K562 (cell line): ENCODE results near the gene WDR62. TPM values are rescaled to one million over a fixed set of nuclear protein-coding genes. Genes with fewer than 3 reads are reported as not detected.

ENCODE experiments used
- ATAC-seq: fragments of 200-7000 bp; cut with Tn5 transposase; 3 replicates; pipeline ENCODE4 v1.9.1; 2020; ENCODE audit warnings: moderate library complexity
- BruUV-seq: library from RNA; stranded (reverse); fragments of 400-500 nt; replicated peaks from 2 replicates; lab custom pipeline; 2021; lab: Mats Ljungman, UMichigan
- CTCF ChIA-PET: fragments of 300-600 bp; formaldehyde crosslinking; extraction: SDS; loops from one replicate; lab custom pipeline; 2021; ENCODE audit warnings: low intra/inter-chr PET ratio; lab: Yijun Ruan, JAX
- POLR2A ChIA-PET: fragments of 300-600, 350-650 bp; sonication (Branson Sonifier 250); formaldehyde crosslinking; extraction: SDS; loops from one replicate; lab custom pipeline; 2021; ENCODE audit warnings: antibody characterized with exemption, inconsistent platforms; lab: Yijun Ruan, JAX
- DNase-seq, 4 experiments: peaks; one replicate each; pipeline versions ENCODE4 v3.0.0 to v3.0.0-alpha.2; 2011 to 2018; ENCODE audit warnings: low spot score in 3 of 4, mixed read lengths in 3 of 4; ENCODE audit errors: extremely low read depth in 1 of 4
- FAIRE-seq: peaks from 2 replicates; lab custom pipeline; 2011; peaks lifted over from hg19 to GRCh38; lab: Jason Lieb, UNC
- H2AFZ ChIP-seq: 2 replicates; pipeline ENCODE4 v1.6.0; 2011; ENCODE audit warnings: low read depth, low read length, control low read depth, inconsistent platforms
- H3K27ac ChIP-seq: fragments of 200-600 bp; 3 replicates; pipeline ENCODE4 v1.8.0; 2011; ENCODE audit warnings: low read depth, mild to moderate bottlenecking, control low read depth, inconsistent platforms, low read length, moderate library complexity, mixed read lengths; ENCODE audit errors: extremely low read depth
- H3K27me3 ChIP-seq, 2 experiments: fragments of 300-600 bp in 1 of 2; 2 replicates in 1 of 2; 3 replicates in 1 of 2; pipeline versions ENCODE4 v1.6.0 to v1.8.0; 2011; ENCODE audit warnings: inconsistent platforms in 2 of 2, low read length in 2 of 2, mild to moderate bottlenecking in 1 of 2, mixed read lengths in 1 of 2, moderate library complexity in 1 of 2; ENCODE audit not compliant: control insufficient read depth in 2 of 2, insufficient read depth in 2 of 2
- H3K36me3 ChIP-seq: fragments of 300-600 bp; 3 replicates; pipeline ENCODE4 v1.8.0; 2011; ENCODE audit warnings: mild to moderate bottlenecking, low read length, inconsistent platforms; ENCODE audit not compliant: control insufficient read depth, insufficient read depth
- H3K4me1 ChIP-seq, 2 experiments: fragments of 200-600 bp in 1 of 2; replicated peaks in 1 of 2; 2 replicates in 1 of 2; 3 replicates in 1 of 2; pipeline versions ENCODE4 v1.5.1 to v1.8.0; 2011; ENCODE audit warnings: inconsistent platforms in 2 of 2, low read length in 2 of 2, mild to moderate bottlenecking in 1 of 2, mixed read lengths in 1 of 2, moderate library complexity in 1 of 2; ENCODE audit not compliant: control insufficient read depth in 2 of 2, insufficient read depth in 2 of 2
- H3K4me2 ChIP-seq: 2 replicates; pipeline ENCODE4 v1.6.1; 2011; ENCODE audit warnings: low read length, control low read depth, inconsistent platforms, mixed read lengths; ENCODE audit not compliant: insufficient read depth
- H3K4me3 ChIP-seq: fragments of 200-600 bp; sonication (generic), shearing (Covaris generic); 2 replicates; pipeline ENCODE4 v1.5.1; 2016; ENCODE audit warnings: control low read depth, inconsistent platforms
- H3K79me2 ChIP-seq: fragments of 200-600 bp; 3 replicates; pipeline ENCODE4 v1.8.0; 2011; ENCODE audit warnings: low read length, inconsistent platforms; ENCODE audit not compliant: control insufficient read depth, insufficient read depth
- H3K9ac ChIP-seq, 2 experiments: 2 replicates each; pipeline versions ENCODE4 v1.6.0 to v1.6.1; 2011; ENCODE audit warnings: low read depth in 2 of 2, low read length in 2 of 2, control low read depth in 1 of 2, inconsistent platforms in 1 of 2, mild to moderate bottlenecking in 1 of 2, mixed read lengths in 1 of 2; ENCODE audit not compliant: insufficient read depth in 1 of 2
- H3K9me1 ChIP-seq: one replicate; pipeline ENCODE4 v1.6.0; 2011; ENCODE audit warnings: inconsistent platforms, mild to moderate bottlenecking, low read length, moderate library complexity; ENCODE audit not compliant: control insufficient read depth, insufficient read depth
- H3K9me3 ChIP-seq: replicated peaks from 2 replicates; pipeline ENCODE4 v1.5.1; 2011; ENCODE audit warnings: low read depth, low read length, inconsistent platforms; ENCODE audit not compliant: control insufficient read depth, insufficient read depth
- H4K20me1 ChIP-seq: replicated peaks from 2 replicates; pipeline ENCODE4 v1.6.1; 2011; ENCODE audit warnings: low read length, inconsistent platforms, mixed read lengths; ENCODE audit not compliant: control insufficient read depth, insufficient read depth
- BCOR ChIP-seq: fragments of 450-650 bp; IDR thresholded peaks from 2 replicates; pipeline ENCODE4 v1.6.1; 2016
- EGR1 ChIP-seq: fragments of 450-650 bp; conservative IDR thresholded peaks from 2 replicates; pipeline ENCODE4 v1.6.1; 2017; ENCODE audit warnings: mild to moderate bottlenecking
- HNRNPLL ChIP-seq: fragments of 200-400 bp; formaldehyde crosslinking; IDR thresholded peaks from 2 replicates; pipeline ENCODE4 v1.6.1; 2017; ENCODE audit warnings: low read length, low read depth, mild to moderate bottlenecking; ENCODE audit not compliant: poor library complexity, severe bottlenecking
- KDM1A ChIP-seq, 2 experiments: fragments of 450-650 bp; IDR thresholded peaks; 2 replicates each; pipeline ENCODE4 v1.6.1; 2016; ENCODE audit warnings: mild to moderate bottlenecking in 2 of 2
- RBM25 ChIP-seq: fragments of 200-400 bp; formaldehyde crosslinking; IDR thresholded peaks from 2 replicates; pipeline ENCODE4 v1.6.1; 2018; ENCODE audit warnings: low read length, low read depth, moderate library complexity; ENCODE audit not compliant: severe bottlenecking
- ZNF696 ChIP-seq: fragments of 250-450 bp; sonication (Bioruptor Pico); conservative IDR thresholded peaks from 2 replicates; pipeline ENCODE4 v1.4.0; 2020; ENCODE audit warnings: mild to moderate bottlenecking, moderate library complexity
- WGBS: fragments of 100-300 bp; shearing (Covaris generic); methylation state at CpG from one replicate; pipeline ENCODE4 v1.1.6; 2016; ENCODE audit warnings: low coverage, mixed read lengths; ENCODE audit not compliant: insufficient coverage; ENCODE audit errors: missing lambda C conversion rate; 5-methylcytosine and 5-hydroxymethylcytosine counted together
- in situ Hi-C: fragments of 300-500 bp; cut with MboI; formaldehyde crosslinking; loops from 4 replicates; pipeline ENCODE4 v1.15.0; 2018; ENCODE audit warnings: inconsistent platforms, mixed read lengths
- intact Hi-C: fragments of 100-400 bp; cut with micrococcal nuclease; formaldehyde crosslinking; loops from 2 replicates; pipeline ENCODE4 v1.14.2; 2022
- polyA plus RNA-seq, 8 experiments: library from polyadenylated mRNA; depleted of rRNA in 4 of 8; stranded (reverse) in 5 of 8; unstranded in 3 of 8; fragments of >200 nt; fragmentation: Nextera tagmentation in 2 of 8; fragmentation: Illumina TruSeq in 1 of 8; extraction: Ambion mirVana in 2 of 8; extraction: Trizol in 1 of 8; gene quantifications; 2 replicates each; pipeline versions ENCODE4 v1.2.1 to v1.2.3, GENCODE V29; 2011 to 2014; ENCODE audit warnings: inconsistent platforms in 1 of 8, missing spikeins in 1 of 8
- total RNA-seq, 7 experiments: library from RNA; depleted of rRNA in 6 of 7; stranded (reverse); fragments of >200 nt in 6 of 7; fragmentation: Illumina TruSeq in 2 of 7; extraction: Trizol in 2 of 7; gene quantifications; 2 replicates each; pipeline versions ENCODE4 v1.2.1 to v1.2.3, GENCODE V29; 2011 to 2021; ENCODE audit warnings: low replicate concordance in 1 of 7

The WDR62 gene
- total and polyA plus RNA-seq, 9 of the 15 experiments (the other 6 are each of a cell fraction or from before 2014, with no cell fraction given): 0.35 to 32.8 (median 14.4) TPM

GRCh38 chr19:36136964-36137686, 82.4 kb downstream of the WDR62 start:
- FAIRE-seq (no peak), ATAC-seq (no peak), DNase-seq (no peak)
- TF ChIP-seq RBM25 (peak; percentile 83), BCOR (peak; percentile 55; the same call in 1 of the 2 replicates), KDM1A (IDR thresholded peaks at IDR 0.05) (0 out of 4 replicates have a peak, but pooled peaks of 1 of the 2 experiments have one; percentile 21), ZNF696 (CRISPR knock-in tag) (no peak)
- Histone ChIP-seq H3K9me1 (peaks cover 8% of the 10 kb centered on the region), H4K20me1 (peaks cover 8% of the 10 kb centered on the region), H3K4me1 (peaks cover 13 to 35% of the 10 kb centered on the region in 2 experiments), H3K79me2 (peaks cover 21% of the 10 kb centered on the region), H3K27ac (no peak overlapping the region), H2AFZ (peak overlapping the region; percentile 91), H3K9me3 (no peaks in the 10 kb centered on the region), H3K9ac (peak overlapping the region; percentile 29 to 52; a peak in 2 of 4 replicates), H3K36me3 (peaks cover 10% of the 10 kb centered on the region; the same call in 1 of the 3 replicates), H3K27me3 (no peaks in the 10 kb centered on the region), H3K4me2 (peak overlapping the region; percentile 72), H3K4me3 (no peak overlapping the region)
- ChIA-PET CTCF (no interaction called here), POLR2A (interaction anchor here (1.2 kb wide), 1 partner anchor 9 kb away, joined by 3 read pairs; no protein-coding TSS in a partner anchor)
- BruUV-seq: no TSS peak
- intact Hi-C loops: no loop called here
- in situ Hi-C loops: no loop called here
- WGBS: 62% methylated on average over 11 of the region's 12 CpGs

- H3K36me3 ChIP-seq: peaks cover 22% of the 10 kb centered on the region
- H4K20me1 ChIP-seq: peaks cover 11% of the 10 kb centered on the region
- no TSS peak for BruUV-seq
- FAIRE-seq: no peak
- TF ChIP-seq BCOR (peak; percentile 62), HNRNPLL (peak; percentile 9), EGR1 (no peak), KDM1A (IDR thresholded peaks at IDR 0.05) (peak in 1 of 2 experiments; percentile 13; a peak in 1 of 4 replicates)
- TF ChIP-seq, all 486 proteins: peak for 3
- 22% methylated on average over 6 of the region's 7 CpGs for WGBS
- peak overlapping the region; percentile 98 to 99 for H3K9ac ChIP-seq
- peak overlapping the region; percentile 95 for H3K4me3 ChIP-seq
- ATAC-seq (no peak), DNase-seq (no peak)
- no peaks in the 10 kb centered on the region for H3K9me3 ChIP-seq
- CTCF ChIA-PET: interaction anchor here (0.6 to 0.7 kb wide), 2 partner anchors 16 to 28 kb away, joined by 3 read pairs; no protein-coding TSS in a partner anchor
- H3K27me3 ChIP-seq: no peaks in the 10 kb centered on the region
- POLR2A ChIA-PET: interaction anchor here (0.5 to 2.1 kb wide), 4 partner anchors 9 to 391 kb away, joined by 3 to 9 read pairs (median 4); partner anchors contain the start of gene LIN37
- peak overlapping the region; percentile 96 for H3K4me2 ChIP-seq
- in situ Hi-C loops: no loop called here
- intact Hi-C loops: loop anchor here (1.0 to 2.0 kb wide), 2 partner anchors 11 to 24 kb away; partner anchors contain the start of genes POLR2I and TBCB
- peaks cover 8% of the 10 kb centered on the region for H3K9me1 ChIP-seq
- H3K79me2 ChIP-seq: peaks cover 26% of the 10 kb centered on the region
- H3K4me1 ChIP-seq: peaks cover 13 to 37% of the 10 kb centered on the region in 2 experiments
- H2AFZ ChIP-seq: peak overlapping the region; percentile 97
- peak overlapping the region; percentile 99 for H3K27ac ChIP-seq
Observed at GRCh38 chr19:36139120-36139472, 84.4 kb downstream of the WDR62 start.
